Vagina (tissue), 2 donors: ENCODE results near the gene METTL1. TPM values are rescaled to one million over a fixed set of nuclear protein-coding genes. Genes with fewer than 3 reads are reported as not detected.

Source experiments
- DNase-seq, 2 donors: peaks; one replicate each; pipeline ENCODE4 v3.0.0-alpha.2; 2017; ENCODE audit errors: extremely low spot score in 2 of 2
- H3K27ac ChIP-seq: fragments of 200-600 bp; sonication (generic); one replicate; pipeline ENCODE4 v1.5.1; 2019
- H3K27me3 ChIP-seq: fragments of 200-600 bp; sonication (generic); one replicate; pipeline ENCODE4 v1.5.1; 2019
- H3K36me3 ChIP-seq, 2 donors: fragments of 200-600 bp; sonication (generic); one replicate each; pipeline ENCODE4 v1.5.1; 2017 to 2019
- H3K4me1 ChIP-seq: fragments of 200-600 bp; sonication (generic); one replicate; pipeline ENCODE4 v1.5.1; 2019
- H3K4me3 ChIP-seq, 2 donors: fragments of 200-600 bp; sonication (generic); 1 replicate in 1 of 2; 2 replicates in 1 of 2; pipeline ENCODE4 v1.5.1; 2016 to 2019
- H3K9me3 ChIP-seq: fragments of 200-600 bp; sonication (generic); one replicate; pipeline ENCODE4 v1.5.1; 2019
- CTCF ChIP-seq, 3 experiments: fragments of 450-650 bp in 2 of 3; fragments of 200-600 bp in 1 of 3; sonication (generic) in 1 of 3; IDR thresholded peaks; one replicate each; pipeline ENCODE4 v1.5.1; 2017 to 2019; ENCODE audit warnings: antibody characterized with exemption in 3 of 3, mild to moderate bottlenecking in 2 of 3, moderate library complexity in 2 of 3
- POLR2A ChIP-seq, 2 donors: fragments of 450-650 bp; IDR thresholded peaks; one replicate each; pipeline ENCODE4 v1.6.1; 2017; ENCODE audit warnings: antibody characterized with exemption in 2 of 2, mild to moderate bottlenecking in 2 of 2, moderate library complexity in 2 of 2
- POLR2AphosphoS5 ChIP-seq, 2 donors: sonication (generic); formaldehyde crosslinking; IDR thresholded peaks; one replicate each; pipeline ENCODE4 v1.9.0; 2017; ENCODE audit warnings: antibody characterized with exemption in 2 of 2, mild to moderate bottlenecking in 2 of 2, low read depth in 1 of 2; ENCODE audit not compliant: insufficient read depth in 1 of 2
- intact Hi-C: fragments of 100-400 bp; cut with DNase I; formaldehyde crosslinking; loops from one replicate; pipeline ENCODE4 v1.15.1; 2023
- total RNA-seq: library from RNA; depleted of rRNA; stranded (reverse); fragments of >200 nt; gene quantifications from one replicate; pipeline ENCODE4 v1.2.3, GENCODE V29; 2016

METTL1 gene
- total RNA-seq, 1 donor from 2014 or later = 10.8 TPM

GRCh38 chr12:57758552-57759359 is 13.1 kb downstream of the METTL1 start:
- H3K27ac ChIP-seq = no peak overlapping the region
- no peaks in the 10 kb centered on the region for H3K9me3 ChIP-seq
- DNase-seq = no peak
- H3K4me1 ChIP-seq = peaks cover 21% of the 10 kb centered on the region
- intact Hi-C loops = no loop called here
- TF ChIP-seq CTCF (IDR thresholded peaks at IDR 0.05) (no peak), POLR2AphosphoS5 (IDR thresholded peaks at IDR 0.05; ENCODE audit: insufficient read depth in 1 of 2, low read depth in 1 of 2) (no peak), POLR2A (IDR thresholded peaks at IDR 0.05) (no peak)
- no peak overlapping the region for H3K4me3 ChIP-seq
- peaks cover 3% of the 10 kb centered on the region for H3K27me3 ChIP-seq
- no peaks in the 10 kb centered on the region for H3K36me3 ChIP-seq

GRCh38 chr12:57757771-57758170 is 14.1 kb downstream of the METTL1 start:
- no peak for TF ChIP-seq POLR2A (IDR thresholded peaks at IDR 0.05)
- TF ChIP-seq POLR2AphosphoS5 (IDR thresholded peaks at IDR 0.05; ENCODE audit: insufficient read depth in 1 of 2, low read depth in 1 of 2) = no peak
- no peak for TF ChIP-seq CTCF (IDR thresholded peaks at IDR 0.05)
- H3K27me3 ChIP-seq = no peaks in the 10 kb centered on the region
- H3K36me3 ChIP-seq = no peaks in the 10 kb centered on the region
- DNase-seq = no peak
- no peak overlapping the region for H3K27ac ChIP-seq
- no peaks in the 10 kb centered on the region for H3K9me3 ChIP-seq
- H3K4me3 ChIP-seq = no peak overlapping the region
- peaks cover 30% of the 10 kb centered on the region for H3K4me1 ChIP-seq
- intact Hi-C loops = no loop called here

- Histone ChIP-seq H3K9me3 (no peaks in the 10 kb centered on the region), H3K36me3 (no peaks in the 10 kb centered on the region), H3K27me3 (no peaks in the 10 kb centered on the region), H3K27ac (no peak overlapping the region), H3K4me1 (peaks cover 34% of the 10 kb centered on the region), H3K4me3 (peak overlapping the region; percentile 75 to 78)
- DNase-seq = no peak
- TF ChIP-seq POLR2AphosphoS5 (IDR thresholded peaks at IDR 0.05; ENCODE audit: insufficient read depth in 1 of 2, low read depth in 1 of 2) (no peak), CTCF (IDR thresholded peaks at IDR 0.05) (peak in 1 of 3 experiments; percentile 11)
- intact Hi-C loops = no loop called here
Measured at GRCh38 chr12:57756406-57757341, 15.2 kb downstream of the METTL1 start.

GRCh38 chr12:57755454-57756372 is 16.2 kb downstream of the METTL1 start:
- H3K36me3 ChIP-seq = no peaks in the 10 kb centered on the region
- intact Hi-C loops = no loop called here
- TF ChIP-seq POLR2AphosphoS5 (IDR thresholded peaks at IDR 0.05; ENCODE audit: insufficient read depth in 1 of 2, low read depth in 1 of 2) (no peak), CTCF (IDR thresholded peaks at IDR 0.05) (no peak)
- H3K9me3 ChIP-seq = no peaks in the 10 kb centered on the region
- H3K27me3 ChIP-seq = no peaks in the 10 kb centered on the region
- peak overlapping the region; percentile 53 for H3K27ac ChIP-seq
- DNase-seq = no peak
- peaks cover 44% of the 10 kb centered on the region for H3K4me1 ChIP-seq
- peak overlapping the region; percentile 75 to 78 for H3K4me3 ChIP-seq
